HG03432 (cell line): Measurements from ENCODE around the gene WWOX.
"Not testable (repeated sequence)": the region's sequence is repeated elsewhere in the genome, so short reads cannot be mapped to it uniquely, and the experiment has no call there.

Experiments used
- ATAC-seq: cut with Tn5 transposase; IDR thresholded peaks from one replicate; pipeline ENCODE4 v1.9.1; 2021; ENCODE audit warnings: mild to moderate bottlenecking, moderate library complexity; ENCODE audit not compliant: unreplicated experiment

Gene WWOX

GRCh38 chr16:78513838-78514237, 414.4 kb downstream of the WWOX start:
- ATAC-seq: no peak

- ATAC-seq: not testable (repeated sequence)
Measured at GRCh38 chr16:78514888-78515287, 415.4 kb downstream of the WWOX start.

GRCh38 chr16:78515421-78515820, 416.0 kb downstream of the WWOX start:
- no peak for ATAC-seq

- no peak for ATAC-seq
Measured at GRCh38 chr16:78516006-78516736, 416.7 kb downstream of the WWOX start.

- ATAC-seq: no peak
Measured at GRCh38 chr16:78519896-78520295, 420.4 kb downstream of the WWOX start.

- ATAC-seq: no peak
Measured at GRCh38 chr16:78520470-78520869, 421.0 kb downstream of the WWOX start.

- peak; percentile 84 for ATAC-seq
Measured at GRCh38 chr16:78522327-78522726, 422.9 kb downstream of the WWOX start.

GRCh38 chr16:78523212-78523985, 423.9 kb downstream of the WWOX start:
- no peak for ATAC-seq

GRCh38 chr16:78524066-78524595, 424.7 kb downstream of the WWOX start:
- no peak for ATAC-seq

GRCh38 chr16:78528265-78528664, 428.8 kb downstream of the WWOX start:
- ATAC-seq: no peak

- no peak for ATAC-seq
Measured at GRCh38 chr16:78529881-78530280, 430.4 kb downstream of the WWOX start.

GRCh38 chr16:78530283-78530682, 430.8 kb downstream of the WWOX start:
- no peak for ATAC-seq

- ATAC-seq: no peak
Measured at GRCh38 chr16:78535098-78535497, 435.6 kb downstream of the WWOX start.

GRCh38 chr16:78537511-78537910, 438.1 kb downstream of the WWOX start:
- no peak for ATAC-seq

GRCh38 chr16:78538292-78538691, 438.8 kb downstream of the WWOX start:
- ATAC-seq: no peak

GRCh38 chr16:78538919-78539318, 439.5 kb downstream of the WWOX start:
- no peak for ATAC-seq

- no peak for ATAC-seq
Measured at GRCh38 chr16:78542419-78542818, 443.0 kb downstream of the WWOX start.

GRCh38 chr16:78543023-78543422, 443.6 kb downstream of the WWOX start:
- ATAC-seq: no peak

- ATAC-seq: no peak
Measured at GRCh38 chr16:78549366-78549765, 449.9 kb downstream of the WWOX start.

GRCh38 chr16:78551487-78552085, 452.1 kb downstream of the WWOX start:
- no peak for ATAC-seq

GRCh38 chr16:78552106-78552675, 452.7 kb downstream of the WWOX start:
- no peak for ATAC-seq
